ENCODE measurements around the gene RNU6-9.

DNA sequence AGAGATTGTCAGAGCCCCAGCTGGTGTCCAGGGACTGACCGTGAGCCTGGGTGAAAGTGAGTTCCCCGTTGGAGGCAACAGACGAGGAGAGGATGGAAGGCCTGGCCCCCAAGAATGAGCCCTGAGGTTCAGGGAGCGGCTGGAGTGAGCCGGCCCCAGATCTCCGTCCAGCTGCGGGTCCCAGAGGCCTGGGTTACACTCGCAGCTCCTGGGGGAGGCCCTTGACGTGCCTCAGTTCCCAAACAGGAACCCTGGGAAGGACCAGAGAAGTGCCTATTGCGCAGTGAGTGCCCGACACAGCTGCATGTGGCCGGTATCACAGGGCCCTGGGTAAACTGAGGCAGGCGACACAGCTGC is 42.3 kb upstream of the RNU6-9 start:
- TF ChIP-seq, protein P1, sequence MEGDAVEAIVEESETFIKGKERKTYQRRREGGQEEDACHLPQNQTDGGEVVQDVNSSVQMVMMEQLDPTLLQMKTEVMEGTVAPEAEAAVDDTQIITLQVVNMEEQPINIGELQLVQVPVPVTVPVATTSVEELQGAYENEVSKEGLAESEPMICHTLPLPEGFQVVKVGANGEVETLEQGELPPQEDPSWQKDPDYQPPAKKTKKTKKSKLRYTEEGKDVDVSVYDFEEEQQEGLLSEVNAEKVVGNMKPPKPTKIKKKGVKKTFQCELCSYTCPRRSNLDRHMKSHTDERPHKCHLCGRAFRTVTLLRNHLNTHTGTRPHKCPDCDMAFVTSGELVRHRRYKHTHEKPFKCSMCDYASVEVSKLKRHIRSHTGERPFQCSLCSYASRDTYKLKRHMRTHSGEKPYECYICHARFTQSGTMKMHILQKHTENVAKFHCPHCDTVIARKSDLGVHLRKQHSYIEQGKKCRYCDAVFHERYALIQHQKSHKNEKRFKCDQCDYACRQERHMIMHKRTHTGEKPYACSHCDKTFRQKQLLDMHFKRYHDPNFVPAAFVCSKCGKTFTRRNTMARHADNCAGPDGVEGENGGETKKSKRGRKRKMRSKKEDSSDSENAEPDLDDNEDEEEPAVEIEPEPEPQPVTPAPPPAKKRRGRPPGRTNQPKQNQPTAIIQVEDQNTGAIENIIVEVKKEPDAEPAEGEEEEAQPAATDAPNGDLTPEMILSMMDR (IDR thresholded peaks at IDR 0.05; ENCODE audit: low read depth, low read length, poor library complexity, severe bottlenecking) = no peak
- no peak for TF ChIP-seq EZH2phosphoT487 (IDR thresholded peaks at IDR 0.05; ENCODE audit: borderline replicate concordance, low read length)

Measured in DOHH2 (cell line).